ENCODE data around the gene PPFIA2. TPM values are rescaled to one million over a fixed set of nuclear protein-coding genes. Genes with fewer than 3 reads are reported as not detected.

The PPFIA2 gene
- polyA plus RNA-seq, 1 donor (not counting 4 experiments of a cell fraction or from before 2014, with no cell fraction given), result not detected

- Histone ChIP-seq H3K9me1 (ENCODE audit: control insufficient read depth, extremely low read depth, insufficient read depth, low read length) (no peaks in the 10 kb centered on the region), H4K20me1 (ENCODE audit: control insufficient read depth, extremely low read depth, insufficient read depth, low read length) (no peaks in the 10 kb centered on the region), H3K9ac (ENCODE audit: control insufficient read depth, extremely low read depth, insufficient read depth, low read length) (no peak overlapping the region), H3K9me3 (ENCODE audit: control insufficient read depth, low read depth, low read length) (no peaks in the 10 kb centered on the region), H3K27ac (ENCODE audit: control insufficient read depth, insufficient read depth, low read length) (no peak overlapping the region), H3K4me3 (ENCODE audit: control insufficient read depth in 2 of 3, extremely low read depth in 1 of 3, insufficient read depth in 2 of 3, low read depth in 1 of 3, low read length in 3 of 3) (no peak overlapping the region), H3K36me3 (ENCODE audit: control insufficient read depth in 2 of 2, extremely low read depth in 1 of 2, insufficient read depth in 2 of 2, low read length in 2 of 2) (no peaks in the 10 kb centered on the region), H3K4me2 (ENCODE audit: control insufficient read depth, extremely low read depth, insufficient read depth, low read depth, low read length) (no peak overlapping the region), H3K79me2 (ENCODE audit: control insufficient read depth, insufficient read depth, low read length) (no peaks in the 10 kb centered on the region), H3K4me1 (ENCODE audit: control insufficient read depth, extremely low read depth, insufficient read depth, low read length) (no peaks in the 10 kb centered on the region), H3K27me3 (ENCODE audit: control insufficient read depth, extremely low read depth, insufficient read depth, low read length) (no peaks in the 10 kb centered on the region), H2AFZ (ENCODE audit: control insufficient read depth, low read length) (no peak overlapping the region)
- dilution Hi-C loops (cut with MboI; ENCODE audit: extremely low pct_ligation_motif_present, low sequenced_read_pairs), result no loop called here
- no peak for TF ChIP-seq EZH2 (IDR thresholded peaks at IDR 0.05; ENCODE audit: low read length)
- no peak for DNase-seq (ENCODE audit: low read depth, low spot score)
- no peak for FAIRE-seq
Measured at GRCh38 chr12:81360916-81361315, 398.2 kb downstream of the PPFIA2 start.

- H3K27ac ChIP-seq (ENCODE audit: control insufficient read depth, insufficient read depth, low read length), result no peak overlapping the region
- H3K9ac ChIP-seq (ENCODE audit: control insufficient read depth, extremely low read depth, insufficient read depth, low read length), result no peak overlapping the region
- no peaks in the 10 kb centered on the region for H3K36me3 ChIP-seq (ENCODE audit: control insufficient read depth in 2 of 2, extremely low read depth in 1 of 2, insufficient read depth in 2 of 2, low read length in 2 of 2)
- H3K4me2 ChIP-seq (ENCODE audit: control insufficient read depth, extremely low read depth, insufficient read depth, low read depth, low read length), result no peak overlapping the region
- H3K79me2 ChIP-seq (ENCODE audit: control insufficient read depth, insufficient read depth, low read length), result no peaks in the 10 kb centered on the region
- H3K27me3 ChIP-seq (ENCODE audit: control insufficient read depth, extremely low read depth, insufficient read depth, low read length), result no peaks in the 10 kb centered on the region
- H3K4me3 ChIP-seq (ENCODE audit: control insufficient read depth in 2 of 3, extremely low read depth in 1 of 3, insufficient read depth in 2 of 3, low read depth in 1 of 3, low read length in 3 of 3), result no peak overlapping the region
- no peak overlapping the region for H2AFZ ChIP-seq (ENCODE audit: control insufficient read depth, low read length)
- DNase-seq (ENCODE audit: low read depth, low spot score) (no peak), FAIRE-seq (no peak)
- H3K9me3 ChIP-seq (ENCODE audit: control insufficient read depth, low read depth, low read length), result no peaks in the 10 kb centered on the region
- H3K4me1 ChIP-seq (ENCODE audit: control insufficient read depth, extremely low read depth, insufficient read depth, low read length), result no peaks in the 10 kb centered on the region
- H3K9me1 ChIP-seq (ENCODE audit: control insufficient read depth, extremely low read depth, insufficient read depth, low read length), result no peaks in the 10 kb centered on the region
- dilution Hi-C loops (cut with MboI; ENCODE audit: extremely low pct_ligation_motif_present, low sequenced_read_pairs), result no loop called here
- H4K20me1 ChIP-seq (ENCODE audit: control insufficient read depth, extremely low read depth, insufficient read depth, low read length), result no peaks in the 10 kb centered on the region
- TF ChIP-seq EZH2 (IDR thresholded peaks at IDR 0.05; ENCODE audit: low read length), result no peak
- TF ChIP-seq CTCF (optimal IDR thresholded peaks at IDR 0.05 in 1 of 3, IDR thresholded peaks at IDR 0.05 in 1 of 3, conservative IDR thresholded peaks at IDR 0.05 in 1 of 3; ENCODE audit: extremely low read depth in 1 of 3, insufficient read depth in 2 of 3, low read length in 3 of 3), result no peak
Measured at GRCh38 chr12:81359736-81360135, 399.4 kb downstream of the PPFIA2 start.

DNA sequence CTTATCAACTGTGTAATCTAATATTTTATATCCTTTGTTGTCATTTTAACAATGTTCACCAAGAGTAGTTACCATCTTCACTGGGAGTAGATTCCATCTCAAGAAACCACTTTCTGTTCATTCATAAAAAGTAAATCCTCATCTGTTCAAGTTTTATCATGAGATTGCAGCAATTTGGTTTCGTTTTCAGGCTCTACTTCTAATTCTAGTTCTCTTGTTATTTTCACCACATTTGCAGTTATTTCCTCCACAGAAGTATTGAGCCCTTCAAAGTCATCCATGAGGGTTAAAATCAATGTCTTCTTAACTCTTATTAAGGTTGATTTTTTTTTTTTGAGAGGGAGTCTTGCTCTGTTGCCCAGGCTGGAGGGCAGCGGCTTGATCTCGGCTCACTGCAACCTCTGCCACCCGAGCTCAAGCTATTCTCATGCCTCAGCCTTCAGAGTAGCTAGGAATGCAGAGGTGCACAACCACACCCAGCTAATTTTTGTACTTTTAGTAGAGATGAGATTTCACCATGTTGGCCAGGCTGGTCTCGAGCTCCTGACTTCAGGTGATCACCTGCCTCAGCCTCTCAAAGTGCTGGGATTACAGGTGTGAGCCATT lies 404.7 kb downstream of the PPFIA2 start:
- no peak overlapping the region for H3K4me3 ChIP-seq (ENCODE audit: control insufficient read depth in 2 of 3, extremely low read depth in 1 of 3, insufficient read depth in 2 of 3, low read depth in 1 of 3, low read length in 3 of 3)
- no peaks in the 10 kb centered on the region for H3K4me1 ChIP-seq (ENCODE audit: control insufficient read depth, extremely low read depth, insufficient read depth, low read length)
- no peaks in the 10 kb centered on the region for H3K9me1 ChIP-seq (ENCODE audit: control insufficient read depth, extremely low read depth, insufficient read depth, low read length)
- H3K9ac ChIP-seq (ENCODE audit: control insufficient read depth, extremely low read depth, insufficient read depth, low read length), result no peak overlapping the region
- no peaks in the 10 kb centered on the region for H3K36me3 ChIP-seq (ENCODE audit: control insufficient read depth in 2 of 2, extremely low read depth in 1 of 2, insufficient read depth in 2 of 2, low read length in 2 of 2)
- no peaks in the 10 kb centered on the region for H3K79me2 ChIP-seq (ENCODE audit: control insufficient read depth, insufficient read depth, low read length)
- no peak overlapping the region for H3K27ac ChIP-seq (ENCODE audit: control insufficient read depth, insufficient read depth, low read length)
- H3K4me2 ChIP-seq (ENCODE audit: control insufficient read depth, extremely low read depth, insufficient read depth, low read depth, low read length), result no peak overlapping the region
- H3K9me3 ChIP-seq (ENCODE audit: control insufficient read depth, low read depth, low read length), result no peaks in the 10 kb centered on the region
- DNase-seq (ENCODE audit: low read depth, low spot score) (no peak), FAIRE-seq (no peak)
- TF ChIP-seq EZH2 (IDR thresholded peaks at IDR 0.05; ENCODE audit: low read length) (no peak), CTCF (optimal IDR thresholded peaks at IDR 0.05 in 1 of 3, IDR thresholded peaks at IDR 0.05 in 1 of 3, conservative IDR thresholded peaks at IDR 0.05 in 1 of 3; ENCODE audit: extremely low read depth in 1 of 3, insufficient read depth in 2 of 3, low read length in 3 of 3) (no peak)
- H2AFZ ChIP-seq (ENCODE audit: control insufficient read depth, low read length), result no peak overlapping the region
- dilution Hi-C loops (cut with MboI; ENCODE audit: extremely low pct_ligation_motif_present, low sequenced_read_pairs), result no loop called here
- no peaks in the 10 kb centered on the region for H3K27me3 ChIP-seq (ENCODE audit: control insufficient read depth, extremely low read depth, insufficient read depth, low read length)
- no peaks in the 10 kb centered on the region for H4K20me1 ChIP-seq (ENCODE audit: control insufficient read depth, extremely low read depth, insufficient read depth, low read length)
